Body of pancreas (tissue), 4 donors: ENCODE results near the gene TIMP1. TPM values are rescaled to one million over a fixed set of nuclear protein-coding genes. Genes with fewer than 3 reads are reported as not detected.

ENCODE experiments used
- ATAC-seq: fragments of 150-250 bp; one replicate; pipeline ENCODE4 v1.9.1; 2016
- DNase-seq, 4 donors: peaks; one replicate each; pipeline ENCODE4 v3.0.0-alpha.2; 2019
- H3K27ac ChIP-seq, 4 donors: fragments of 200-600 bp; sonication (generic); 1 replicate in 3 of 4; 2 replicates in 1 of 4; pipeline versions ENCODE4 v1.5.1 to v1.6.1; 2016 to 2019; ENCODE audit warnings: mild to moderate bottlenecking in 1 of 4, mixed read lengths in 1 of 4, moderate library complexity in 1 of 4
- H3K27me3 ChIP-seq, 2 donors: fragments of 200-600 bp; sonication (generic); one replicate each; pipeline ENCODE4 v1.6.0; 2016; ENCODE audit warnings: mild to moderate bottlenecking in 1 of 2
- H3K36me3 ChIP-seq, 2 donors: fragments of 200-600 bp; sonication (generic); replicated peaks in 1 of 2; 2 replicates each; pipeline ENCODE4 v1.5.1; 2016; ENCODE audit warnings: low read depth in 2 of 2; ENCODE audit not compliant: insufficient read depth in 1 of 2
- H3K4me1 ChIP-seq: fragments of 200-600 bp; sonication (generic); one replicate; pipeline ENCODE4 v1.6.0; 2016
- H3K4me3 ChIP-seq, 2 donors: fragments of 200-600 bp; sonication (generic); 1 replicate in 1 of 2; 2 replicates in 1 of 2; pipeline ENCODE4 v1.5.1; 2016 to 2019
- H3K9me3 ChIP-seq, 3 donors: fragments of 200-600 bp; sonication (generic); 1 replicate in 2 of 3; 2 replicates in 1 of 3; pipeline ENCODE4 v1.5.1; 2016
- CTCF ChIP-seq, 7 experiments: fragments of 450-650 bp in 4 of 7; fragments of 200-600 bp in 3 of 7; sonication (generic) in 3 of 7; IDR thresholded peaks; one replicate each; pipeline ENCODE4 v1.5.1; 2016 to 2019; ENCODE audit warnings: antibody characterized with exemption in 7 of 7
- POLR2A ChIP-seq, 3 donors: fragments of 450-650 bp; IDR thresholded peaks; one replicate each; pipeline ENCODE4 v1.6.1; 2016; ENCODE audit warnings: antibody characterized with exemption in 3 of 3, mild to moderate bottlenecking in 2 of 3
- WGBS, 2 donors: methylation state at CpG; one replicate each; pipeline ENCODE4 v1.1.5; 2017; 5-methylcytosine and 5-hydroxymethylcytosine counted together
- intact Hi-C: fragments of 100-400 bp; cut with DNase I; formaldehyde crosslinking; loops from one replicate; pipeline ENCODE4 v1.15.1; 2023
- total RNA-seq, 2 donors: library from RNA; depleted of rRNA; stranded (reverse); fragments of >200 nt; gene quantifications; one replicate each; pipeline ENCODE4 v1.1.0, GENCODE V29; 2016

Gene TIMP1
- total RNA-seq, 2 donors from 2014 or later, result 28.0 to 62.8 TPM

- Histone ChIP-seq H3K27ac (no peak within 1 kb of the TSS), H3K4me1 (peaks cover 13% of the 10 kb centered on the region), H3K27me3 (no peaks in the 10 kb centered on the region), H3K9me3 (no peaks in the 10 kb centered on the region), H3K4me3 (no peak within 1 kb of the TSS), H3K36me3 (no peaks in the 10 kb centered on the region)
- WGBS, 2 donors, result 1% methylated on average over 54 of the region's 88 CpGs; no CpG with 5 or more reads in 1 of the 2 donors
- intact Hi-C loops, result no loop called here
- TF ChIP-seq CTCF (IDR thresholded peaks at IDR 0.05), result peak in 3 of 7 experiments; percentile 22 to 62 (median 47)
- TF ChIP-seq POLR2A (IDR thresholded peaks at IDR 0.05), result no peak
- DNase-seq (peak; percentile 84 to 87 (median 86)), ATAC-seq (peak; percentile 96)
These were observed 37.5 kb downstream of the TIMP1 start, which contains the start of gene SYN1 for GRCh38 chrX:47619486-47620302. Gene SYN1, minus strand, starts transcription at chrX:47619857. Its CDS starts 129 bp downstream, at chrX:47619728.

GRCh38 chrX:47620303-47620685, 38.1 kb downstream of the TIMP1 start:
- H3K36me3 ChIP-seq, result no peaks in the 10 kb centered on the region
- no peak overlapping the region for H3K4me3 ChIP-seq
- 41% methylated on average over 5 of the region's 9 CpGs; no CpG with 5 or more reads in 1 of the 2 donors for WGBS, 2 donors
- intact Hi-C loops, result no loop called here
- no peaks in the 10 kb centered on the region for H3K27me3 ChIP-seq
- DNase-seq, result no peak
- peaks cover 13% of the 10 kb centered on the region for H3K4me1 ChIP-seq
- H3K9me3 ChIP-seq, result no peaks in the 10 kb centered on the region
- H3K27ac ChIP-seq, result no peak overlapping the region
- TF ChIP-seq CTCF (IDR thresholded peaks at IDR 0.05), result no peak
- ATAC-seq, result no peak

- Histone ChIP-seq H3K9me3 (no peaks in the 10 kb centered on the region), H3K27me3 (no peaks in the 10 kb centered on the region), H3K36me3 (no peaks in the 10 kb centered on the region), H3K4me1 (peaks cover 13% of the 10 kb centered on the region), H3K27ac (no peak overlapping the region), H3K4me3 (no peak overlapping the region)
- WGBS, 2 donors, result 71 to 88% methylated on average over 6 of the region's 6 CpGs
- DNase-seq (no peak), ATAC-seq (no peak)
- intact Hi-C loops, result no loop called here
- TF ChIP-seq POLR2A (IDR thresholded peaks at IDR 0.05) (no peak), CTCF (IDR thresholded peaks at IDR 0.05) (no peak)
These were observed 39.6 kb downstream of the TIMP1 start for GRCh38 chrX:47621851-47622250.

GRCh38 chrX:47623540-47624027, 41.3 kb downstream of the TIMP1 start:
- peak; percentile 67 for ATAC-seq
- 0% methylated on average over 23 of the region's 35 CpGs; no CpG with 5 or more reads in 1 of the 2 donors for WGBS, 2 donors

More at GRCh38 chrX:47623540-47624027, 41.3 kb downstream of the TIMP1 start:
- intact Hi-C loops, result no loop called here
- Histone ChIP-seq H3K4me1 (peaks cover 13% of the 10 kb centered on the region), H3K4me3 (no peak overlapping the region), H3K27ac (no peak overlapping the region), H3K27me3 (no peaks in the 10 kb centered on the region), H3K9me3 (no peaks in the 10 kb centered on the region), H3K36me3 (no peaks in the 10 kb centered on the region)
- no peak for TF ChIP-seq POLR2A (IDR thresholded peaks at IDR 0.05)
- no peak for TF ChIP-seq CTCF (IDR thresholded peaks at IDR 0.05)
- peak; percentile 44 to 72 (median 63) for DNase-seq
